HG02571 (cell line): ENCODE measurements around the gene UNCX.
"Not testable (repeated sequence)": the region's sequence is repeated elsewhere in the genome, so short reads cannot be mapped to it uniquely, and the experiment has no call there.

ENCODE experiments used
- ATAC-seq: cut with Tn5 transposase; IDR thresholded peaks from one replicate; pipeline ENCODE4 v1.9.1; 2021; ENCODE audit warnings: mild to moderate bottlenecking, moderate library complexity; ENCODE audit not compliant: unreplicated experiment

Gene UNCX

DNA sequence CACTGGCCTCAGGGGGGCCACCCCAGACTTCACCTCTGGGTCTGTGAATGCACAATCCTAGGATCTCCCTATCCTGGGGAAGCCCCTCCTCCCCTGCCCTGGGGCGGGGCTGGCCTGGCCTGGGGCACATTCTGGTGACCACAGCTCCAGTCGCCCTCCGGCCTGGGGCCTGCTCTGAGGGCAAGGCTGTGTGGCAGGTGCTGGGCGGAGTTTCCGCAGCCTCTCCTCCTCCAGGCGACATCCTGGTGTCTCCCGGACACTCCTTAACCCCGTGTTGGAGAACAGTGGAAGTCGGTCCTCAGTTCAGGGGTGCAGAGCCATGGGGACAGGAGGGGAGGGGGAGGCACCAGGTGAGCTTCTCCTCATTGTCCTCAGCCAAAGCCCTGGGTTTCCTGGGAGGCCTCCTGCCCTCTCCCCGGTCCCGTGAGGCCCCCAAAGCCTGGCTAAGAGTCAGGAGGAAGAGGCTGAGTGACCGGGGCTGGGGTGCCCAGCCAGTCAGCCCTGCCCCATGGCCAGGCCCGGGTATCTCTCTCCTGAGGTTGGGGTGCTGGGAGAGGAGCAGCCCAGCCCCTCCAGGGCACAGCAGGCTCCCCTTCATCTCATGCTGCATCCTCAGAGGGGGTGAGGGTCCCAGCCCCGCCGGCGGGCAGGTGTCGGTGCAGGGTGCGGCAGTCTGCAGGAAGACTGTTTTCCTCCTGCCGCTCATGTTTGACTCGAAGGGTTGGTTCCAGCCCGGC lies 22.6 kb downstream of the UNCX start:
- no peak for ATAC-seq

DNA sequence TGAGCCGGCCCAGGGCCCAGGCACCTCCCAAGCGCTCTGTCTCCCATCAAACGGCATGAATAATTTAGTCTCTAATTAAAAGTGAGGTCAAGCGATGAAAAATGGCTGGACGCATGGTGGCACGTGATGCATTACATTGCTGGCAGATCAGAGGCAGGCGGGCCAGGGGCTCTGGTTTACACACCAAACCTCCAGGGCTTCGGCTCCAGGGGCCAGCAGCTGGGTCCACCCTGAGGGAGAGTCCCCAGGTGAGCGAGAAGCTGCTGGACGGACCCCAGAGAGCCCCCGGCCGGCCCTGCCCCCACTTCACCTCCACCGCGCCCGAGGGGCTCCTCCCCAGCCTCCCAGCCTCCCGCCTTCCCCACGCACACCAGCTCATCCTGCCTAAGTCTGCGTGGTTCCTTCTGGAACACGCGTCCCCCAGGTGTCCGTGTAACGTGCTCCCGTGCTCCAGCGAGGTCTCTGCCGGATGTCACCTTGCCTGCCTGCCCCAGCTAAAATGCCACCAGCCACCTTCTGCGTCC lies 23.2 kb downstream of the UNCX start:
- ATAC-seq, result no peak

DNA sequence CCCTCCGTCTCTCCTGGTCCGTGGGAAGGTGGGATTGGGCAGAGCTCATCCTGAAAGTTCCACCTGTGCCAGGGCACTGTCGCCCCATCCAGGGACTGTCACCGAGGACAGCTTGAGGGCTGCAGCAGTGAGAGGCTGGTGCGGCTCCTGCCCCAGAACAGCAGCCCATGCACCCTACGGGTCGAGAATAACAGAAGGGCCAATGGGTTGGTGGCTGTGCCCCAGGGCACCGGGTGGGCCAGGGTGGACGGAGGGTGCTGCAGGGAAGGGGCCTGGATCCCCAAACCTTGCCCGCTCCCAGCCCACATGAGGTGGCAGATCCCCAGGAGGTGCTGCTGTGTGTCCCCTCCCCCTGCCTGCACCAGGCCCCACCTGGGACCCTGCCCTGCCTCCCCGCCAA lies 23.9 kb downstream of the UNCX start:
- no peak for ATAC-seq

DNA sequence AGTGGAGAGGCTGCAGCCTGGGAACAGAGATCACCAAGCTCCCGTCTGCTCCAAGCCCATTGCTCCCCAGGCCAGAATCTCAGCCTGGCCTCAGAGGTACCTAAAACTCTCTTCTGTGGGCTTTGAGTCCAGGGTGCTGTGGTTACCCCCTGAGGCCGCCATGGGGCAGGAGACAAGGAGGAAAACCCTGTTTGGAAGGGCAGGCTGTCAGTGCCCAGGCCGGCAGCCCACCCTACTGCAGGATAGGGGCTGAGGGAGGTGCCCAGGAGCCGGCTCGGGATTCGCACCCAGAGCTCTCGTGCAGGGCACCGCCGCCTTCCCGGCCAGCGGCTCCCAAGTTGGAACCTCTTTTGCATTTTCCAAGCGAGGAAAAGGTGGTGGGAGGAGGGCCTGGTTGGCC lies 24.5 kb downstream of the UNCX start:
- ATAC-seq, result no peak

DNA sequence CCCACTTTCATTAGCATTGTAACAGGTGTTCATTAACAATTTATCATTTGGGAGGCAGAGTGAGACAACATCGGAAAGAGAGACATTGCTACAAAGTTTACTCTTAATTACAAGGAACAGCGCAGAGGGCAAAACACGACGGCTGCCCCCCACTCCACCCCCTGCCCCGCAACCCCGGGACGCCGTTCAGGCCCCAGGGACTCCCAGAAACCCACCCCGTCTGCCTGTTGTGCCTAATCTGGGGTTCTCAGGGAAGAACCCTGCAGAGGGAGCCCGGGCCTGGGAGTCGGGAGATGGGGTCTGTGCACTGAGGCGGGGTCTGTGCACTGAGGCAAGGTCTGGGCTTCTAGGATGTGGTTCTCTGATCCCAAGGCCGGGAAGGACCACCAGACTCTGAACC lies 25.2 kb downstream of the UNCX start:
- ATAC-seq, result no peak

DNA sequence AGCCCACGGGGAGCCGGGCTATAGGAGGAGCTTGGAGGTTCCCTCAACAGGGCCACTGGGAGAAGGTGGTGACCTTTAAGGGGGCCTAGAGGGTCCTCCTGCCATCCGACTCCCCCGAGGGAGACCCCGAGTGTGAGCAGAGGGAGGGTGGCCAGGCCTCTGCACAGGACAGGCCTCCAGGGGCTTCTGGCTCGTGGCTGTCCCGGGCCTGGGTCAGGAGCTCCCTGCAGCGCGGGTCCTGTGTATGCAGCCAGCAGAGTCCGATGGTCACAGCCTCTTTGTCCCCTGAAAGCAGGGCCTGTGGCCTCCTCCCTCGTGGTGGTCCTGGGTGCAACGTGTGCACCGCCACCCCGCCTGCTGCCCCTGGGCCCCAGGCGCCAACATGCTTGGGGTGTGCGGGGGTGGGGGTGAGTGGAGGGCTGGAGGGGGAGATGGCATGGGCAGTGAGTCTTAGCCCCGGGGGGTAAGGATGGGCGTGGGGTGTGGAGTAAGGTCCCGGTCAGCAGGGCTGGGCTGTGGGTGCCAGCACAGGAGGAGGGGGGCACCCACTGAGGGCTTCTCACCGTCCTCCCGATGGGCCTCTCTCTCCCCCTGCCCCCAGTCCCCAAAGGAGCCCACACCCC lies 27.1 kb downstream of the UNCX start:
- no peak for ATAC-seq

DNA sequence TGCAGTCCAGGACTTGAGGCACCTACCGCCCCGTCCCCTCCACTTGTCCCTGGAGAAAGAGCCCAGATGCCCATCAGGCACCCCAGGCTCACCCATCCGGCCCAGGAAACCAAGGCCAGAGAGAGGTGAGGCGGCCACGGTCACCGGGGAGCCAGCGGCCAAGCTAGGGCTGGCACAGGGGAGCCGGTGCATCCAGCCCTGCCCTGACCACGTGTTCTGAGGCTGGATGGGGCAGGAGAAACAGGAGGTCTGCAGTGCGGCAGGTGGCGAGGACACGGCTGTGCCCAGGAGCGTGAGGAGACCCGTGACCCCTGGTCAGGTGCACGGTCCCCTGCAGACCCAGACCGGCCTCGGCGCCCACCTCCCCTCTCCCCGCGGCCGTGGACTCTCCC lies 27.6 kb downstream of the UNCX start:
- ATAC-seq, result no peak

DNA sequence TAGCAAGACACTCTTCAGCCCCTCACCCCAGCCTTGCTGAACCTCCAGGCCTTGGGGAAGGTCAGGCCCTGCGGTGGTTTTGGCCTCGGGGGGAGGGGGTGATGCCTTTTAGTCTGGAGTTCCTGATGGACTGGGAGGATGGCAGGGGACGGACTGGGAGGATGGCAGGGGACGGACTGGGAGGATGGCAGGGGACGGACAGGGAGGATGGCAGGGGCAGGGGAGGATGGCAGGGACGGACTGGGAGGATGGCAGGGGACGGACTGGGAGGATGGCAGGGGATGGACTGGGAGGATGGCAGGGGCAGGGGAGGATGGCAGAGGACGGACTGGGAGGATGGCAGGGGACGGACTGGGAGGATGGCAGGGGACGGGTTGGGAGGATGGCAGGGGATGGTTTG lies 28.4 kb downstream of the UNCX start:
- ATAC-seq, result not testable (repeated sequence)

DNA sequence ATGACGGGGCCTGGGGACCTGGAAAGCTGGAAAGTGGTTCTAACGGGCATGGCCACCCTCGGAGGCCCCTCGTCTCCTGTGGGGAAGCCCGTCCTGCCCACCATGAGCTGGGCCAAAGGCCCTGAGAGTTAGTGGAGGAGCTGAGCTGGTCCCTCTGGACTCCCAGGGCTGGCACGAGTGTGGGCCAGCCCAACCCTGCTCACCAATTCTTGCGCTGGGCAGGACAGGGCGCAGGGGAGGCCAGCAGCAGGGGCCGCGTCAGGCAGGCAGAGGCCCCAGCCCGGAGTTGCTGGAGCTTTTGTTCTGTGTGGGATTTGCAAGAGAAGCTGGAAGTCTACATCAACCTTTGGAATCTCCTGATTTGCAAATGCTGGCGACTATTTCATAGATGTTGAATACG lies 29.8 kb downstream of the UNCX start:
- no peak for ATAC-seq

DNA sequence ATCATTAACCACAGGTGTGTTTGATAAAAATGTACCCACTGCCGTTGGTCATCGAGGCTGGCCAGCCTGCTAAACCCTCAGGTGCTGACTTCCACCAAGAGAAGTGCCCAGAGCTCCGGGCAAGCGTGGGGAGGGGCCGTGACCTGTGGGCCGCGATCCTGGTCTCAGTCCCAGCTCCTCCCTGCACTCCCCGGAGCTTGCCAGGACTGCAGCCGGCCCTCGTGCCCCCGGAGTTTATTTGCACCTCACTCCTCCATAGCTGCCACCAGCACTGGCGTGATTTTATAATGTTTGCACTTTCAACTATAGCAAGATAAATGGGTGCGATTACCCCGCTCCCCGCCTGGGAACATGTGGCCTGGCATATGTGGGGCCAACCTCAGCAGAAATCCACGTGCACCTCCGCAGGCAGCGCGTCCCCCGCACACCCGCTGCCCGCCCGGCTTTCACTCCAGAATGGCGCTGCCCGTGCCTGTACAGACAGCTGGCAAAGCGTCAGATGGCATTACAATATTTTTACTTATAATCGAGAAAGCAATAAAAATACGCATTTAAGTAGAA lies 30.8 kb downstream of the UNCX start:
- no peak for ATAC-seq

DNA sequence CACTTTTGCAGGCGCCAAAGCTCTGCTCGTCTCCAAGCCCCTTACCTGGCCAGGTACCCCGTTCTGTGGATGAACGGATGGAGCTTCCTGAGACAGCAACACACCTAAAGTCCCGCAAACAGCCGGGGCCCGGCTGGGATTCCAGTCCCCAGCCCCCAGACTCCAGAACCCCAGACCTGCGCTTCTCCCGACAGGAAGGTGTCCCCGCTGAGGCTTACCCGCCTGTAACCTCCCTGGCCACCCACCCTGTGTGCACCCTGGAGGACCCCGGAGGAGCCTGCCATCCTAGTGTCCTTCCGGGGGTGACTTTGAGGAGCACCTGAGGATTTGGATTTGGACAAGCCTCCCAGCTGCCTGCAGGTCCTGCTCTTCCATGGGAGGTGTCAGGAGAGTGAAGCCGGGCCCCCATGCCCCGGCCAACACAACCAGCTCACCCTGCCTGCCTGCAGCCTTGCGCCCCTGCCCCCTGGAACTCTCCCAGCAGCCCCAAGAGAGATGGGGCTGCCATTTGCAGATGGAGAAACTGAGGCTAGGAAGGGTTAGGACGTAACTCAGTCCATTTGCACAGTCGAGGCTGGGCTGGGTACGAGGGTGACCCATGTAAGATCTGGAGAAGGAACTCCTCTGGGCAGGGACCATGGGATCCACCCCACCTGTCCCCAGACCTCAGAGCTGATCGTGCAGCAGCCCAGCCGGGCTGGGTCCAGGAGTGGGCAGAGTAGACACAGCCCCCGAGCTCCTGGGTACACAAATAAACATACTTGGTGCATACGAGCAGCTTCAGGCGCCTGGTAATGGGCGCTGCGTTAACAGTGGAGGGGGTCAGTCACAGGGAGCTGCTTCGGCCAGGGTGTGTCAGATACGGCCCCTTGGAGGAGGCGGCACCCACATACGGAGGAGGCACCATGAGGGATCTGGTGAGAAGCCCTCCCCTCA lies 31.9 kb downstream of the UNCX start:
- no peak for ATAC-seq

DNA sequence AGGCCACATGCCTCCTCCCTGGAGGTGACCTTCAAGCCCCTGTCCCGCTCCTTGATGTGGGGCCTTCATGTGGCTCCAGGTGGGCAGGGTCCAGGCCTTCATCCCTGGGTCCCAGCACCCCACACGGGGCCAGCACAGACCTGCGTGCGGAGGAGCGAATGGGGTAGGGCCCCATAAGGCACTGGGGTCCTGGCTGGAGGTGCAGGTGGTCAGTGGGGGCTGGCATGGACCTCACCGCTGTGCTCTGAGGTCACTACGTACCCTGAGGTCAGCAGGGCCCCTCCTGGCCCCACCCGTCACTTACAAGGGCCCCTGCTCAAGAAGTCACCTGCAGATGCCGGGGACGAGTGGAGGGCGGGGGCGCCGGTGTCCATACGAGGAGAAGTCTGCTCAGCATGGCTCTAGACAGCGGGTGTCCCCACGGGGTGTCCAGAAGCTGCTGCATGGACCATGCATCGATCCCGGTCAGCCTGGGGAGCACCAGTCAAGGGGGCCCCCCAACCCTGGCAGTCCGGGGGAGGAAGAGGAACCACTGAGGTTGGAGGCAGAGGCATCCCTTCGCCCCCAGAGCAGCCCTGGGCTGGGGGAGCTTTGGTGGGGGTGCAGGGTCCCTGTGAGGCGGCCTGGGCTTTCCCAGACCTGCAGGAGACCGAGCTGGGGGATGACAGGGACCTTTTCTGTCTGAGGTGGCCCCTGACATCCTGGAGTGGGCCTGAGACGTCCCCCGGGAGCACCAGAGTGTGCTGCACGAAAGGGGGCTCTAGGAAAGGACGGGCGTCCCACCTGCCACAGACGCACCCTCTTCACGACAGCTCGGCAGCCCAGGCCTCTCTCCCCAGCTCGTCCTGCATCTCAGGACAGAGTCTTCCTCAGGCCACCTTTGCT lies 34.6 kb downstream of the UNCX start:
- no peak for ATAC-seq

DNA sequence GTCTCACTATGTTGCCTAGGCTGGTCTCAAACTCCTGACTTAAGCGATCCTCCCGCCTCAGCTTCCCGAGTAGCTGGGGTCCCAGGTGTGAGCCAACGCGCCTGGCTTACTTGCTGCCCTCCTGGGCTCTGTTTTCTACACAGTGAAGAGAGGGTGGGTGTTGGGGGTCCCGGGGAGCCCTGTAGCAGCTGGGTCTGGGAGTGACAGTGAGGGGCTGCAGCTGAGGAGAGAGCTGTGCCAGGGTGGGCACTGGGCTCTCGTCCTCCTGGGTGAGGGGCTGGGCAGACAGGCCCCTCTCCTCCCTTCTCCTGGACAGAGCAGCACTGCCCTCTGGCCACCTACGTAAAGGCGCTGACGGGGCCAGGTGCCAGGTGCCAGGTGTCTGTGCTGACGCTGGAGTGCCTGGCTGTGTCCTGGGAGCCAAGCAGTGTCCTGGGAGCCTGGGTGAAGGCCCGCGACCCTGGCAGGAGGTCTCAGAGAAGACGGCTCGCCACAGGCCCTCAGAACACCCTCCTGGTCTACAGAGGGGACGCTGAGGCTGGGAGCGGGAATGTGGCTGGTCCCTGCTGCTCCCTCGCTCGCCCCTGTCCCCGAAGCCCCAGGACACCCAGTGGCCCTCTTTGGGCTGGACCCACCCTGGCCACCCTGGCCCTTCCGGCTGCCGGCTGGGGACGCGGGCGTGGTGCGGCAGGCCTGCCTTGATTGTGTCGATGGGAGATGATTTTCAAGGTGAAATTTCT lies 35.6 kb downstream of the UNCX start:
- no peak for ATAC-seq

DNA sequence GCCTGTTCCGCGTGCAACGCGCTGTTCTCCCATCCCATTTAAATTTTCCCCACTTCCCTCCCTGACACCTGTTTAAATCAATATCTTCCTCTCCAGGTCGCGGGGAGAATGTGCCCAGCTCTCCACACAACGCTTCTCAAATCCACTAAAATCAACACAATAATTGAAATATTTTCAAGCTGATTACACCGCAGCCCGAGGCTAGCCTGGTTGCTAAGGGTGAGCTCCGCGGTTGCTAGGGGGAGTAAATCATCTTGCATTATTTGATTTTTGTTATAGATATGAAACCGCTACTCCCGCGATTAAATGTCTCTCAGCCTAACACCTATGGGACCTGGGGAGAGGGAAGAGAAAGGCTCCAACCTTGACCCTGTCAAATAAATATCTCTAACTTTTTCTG lies 36.2 kb downstream of the UNCX start:
- no peak for ATAC-seq

DNA sequence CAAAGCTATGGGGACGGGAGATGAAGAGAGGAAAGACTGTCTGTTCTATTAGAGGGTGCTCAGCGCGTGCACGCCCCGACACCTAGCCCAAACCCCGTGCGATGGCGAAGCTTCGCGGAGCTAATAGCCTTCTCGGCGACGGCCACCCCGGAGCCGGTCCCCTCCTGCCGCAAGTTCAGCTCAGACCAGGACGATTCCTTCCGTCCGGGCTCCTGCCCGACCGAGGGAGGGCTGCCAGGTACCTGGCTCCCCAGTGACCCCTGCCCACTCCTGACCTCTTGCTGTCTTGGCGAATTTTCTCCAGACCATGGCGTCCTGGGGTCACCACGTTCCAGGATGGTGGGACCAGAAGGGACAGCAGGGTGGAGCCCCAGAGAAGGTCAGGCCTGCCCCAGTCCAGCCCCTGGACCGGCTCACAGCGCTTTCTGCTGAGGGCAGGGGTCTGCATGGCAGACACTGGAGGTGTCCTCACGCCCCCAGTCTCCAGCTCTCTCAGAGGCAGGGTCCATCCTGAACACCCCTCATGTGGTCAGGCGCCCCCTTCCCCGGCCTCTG lies 36.7 kb downstream of the UNCX start:
- ATAC-seq, result no peak

DNA sequence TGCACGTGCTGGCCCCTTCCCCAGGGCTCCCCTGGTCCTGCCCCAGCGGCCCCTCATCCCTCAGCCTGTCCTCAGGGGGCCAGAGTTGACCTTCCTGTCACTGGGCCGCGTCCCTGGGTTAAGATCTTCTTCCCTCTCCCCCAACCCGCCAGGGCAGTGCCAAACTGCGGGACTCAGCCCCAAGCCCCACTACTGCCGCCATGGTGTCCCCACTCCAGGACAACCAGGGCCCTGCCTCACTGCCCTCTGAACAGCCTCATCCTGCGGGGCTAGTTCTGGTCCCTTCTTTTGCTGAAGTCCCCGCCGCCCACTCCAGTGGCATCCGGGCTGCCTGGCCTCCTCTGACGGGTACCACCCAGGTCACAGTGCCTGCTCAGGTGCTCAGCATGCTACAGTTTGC lies 37.5 kb downstream of the UNCX start:
- ATAC-seq, result no peak

DNA sequence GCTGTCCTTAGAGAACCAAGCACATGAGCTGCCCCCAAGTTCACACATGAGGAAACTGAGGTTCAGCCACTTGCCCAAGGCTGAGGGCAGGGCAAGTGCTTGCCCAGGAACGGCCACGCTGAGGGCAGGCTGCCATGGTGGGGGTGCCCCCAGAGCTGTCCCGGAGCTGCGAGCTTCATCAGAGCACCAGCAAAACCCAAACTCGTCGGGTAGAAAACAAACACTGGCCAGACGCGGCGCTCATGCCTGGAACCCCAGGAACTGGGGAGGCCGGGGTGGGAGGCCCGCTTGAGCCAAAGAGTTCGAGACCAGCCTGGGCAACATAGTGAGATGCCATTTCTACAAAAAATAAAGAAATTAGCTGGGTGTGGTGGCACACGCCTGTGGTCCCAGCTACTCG lies 38.4 kb downstream of the UNCX start:
- no peak for ATAC-seq

DNA sequence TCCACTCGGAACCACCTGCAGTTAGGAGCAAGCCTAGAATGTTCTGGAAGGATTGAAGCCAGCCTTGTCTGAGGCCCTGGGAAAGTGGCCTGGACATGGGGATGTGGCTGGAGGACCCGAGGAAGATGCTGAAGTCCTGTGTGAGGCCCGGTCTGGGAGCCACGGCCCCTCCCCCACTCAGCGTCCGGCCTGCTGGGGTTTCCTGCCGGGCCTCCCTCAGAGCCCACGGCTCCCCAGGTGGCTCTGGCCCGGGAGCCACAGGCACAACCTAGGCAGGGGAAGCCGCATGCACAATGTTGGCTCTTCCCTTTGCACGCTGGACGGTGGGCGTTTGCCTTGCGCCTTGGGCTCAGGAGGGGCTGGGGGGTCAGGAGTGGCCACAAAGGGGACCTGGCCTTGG lies 39.0 kb downstream of the UNCX start:
- ATAC-seq, result no peak

DNA sequence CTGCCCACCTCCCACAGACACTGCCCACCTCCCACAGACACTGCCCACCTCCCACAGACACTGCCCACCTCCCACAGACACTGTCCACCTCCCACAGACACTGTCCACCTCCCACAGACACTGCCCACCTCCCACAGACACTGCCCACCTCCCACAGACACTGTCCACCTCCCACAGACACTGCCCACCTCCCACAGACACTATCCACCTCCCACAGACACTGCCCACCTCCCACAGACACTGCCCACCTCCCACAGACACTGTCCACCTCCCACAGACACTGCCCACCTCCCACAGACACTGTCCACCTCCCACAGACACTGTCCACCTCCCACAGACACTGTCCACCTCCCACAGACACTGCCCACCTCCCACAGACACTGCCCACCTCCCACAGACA lies 39.5 kb downstream of the UNCX start:
- ATAC-seq, result not testable (repeated sequence)
